GM19023 (cell line): Measurements from ENCODE around the gene PGPEP1.
"Not testable (repeated sequence)": the region's sequence is repeated elsewhere in the genome, so short reads cannot be mapped to it uniquely, and the experiment has no call there.

Source experiments
- ATAC-seq: cut with Tn5 transposase; IDR thresholded peaks from one replicate; pipeline ENCODE4 v1.9.1; 2021; ENCODE audit warnings: mild to moderate bottlenecking, moderate library complexity; ENCODE audit not compliant: unreplicated experiment

The PGPEP1 gene

DNA sequence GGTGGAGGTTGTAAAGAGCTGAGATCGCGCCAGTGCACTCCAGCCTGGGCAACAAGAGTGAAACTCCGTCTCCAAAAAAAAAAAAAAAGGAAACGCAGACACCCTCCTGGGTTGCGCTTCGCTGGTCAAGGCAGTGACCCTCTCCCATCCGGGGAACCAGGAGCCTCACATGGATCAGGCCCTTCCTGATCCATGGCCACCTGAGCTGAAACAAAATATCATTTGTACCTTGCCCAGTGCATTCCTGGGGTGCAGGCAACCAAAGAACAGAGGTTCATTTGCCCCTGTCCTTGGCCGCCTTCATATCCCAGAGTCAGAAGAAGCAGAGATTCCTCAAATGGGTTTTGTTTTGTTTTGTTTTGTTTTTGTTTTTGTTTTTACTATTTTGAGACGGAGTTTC, 9.5 kb upstream of the PGPEP1 start:
- ATAC-seq, result no peak

- no peak for ATAC-seq
These were observed 7.4 kb upstream of the PGPEP1 start for GRCh38 chr19:18332917-18333530.

GRCh38 chr19:18333680-18334079, 6.7 kb upstream of the PGPEP1 start:
- ATAC-seq, result no peak

DNA sequence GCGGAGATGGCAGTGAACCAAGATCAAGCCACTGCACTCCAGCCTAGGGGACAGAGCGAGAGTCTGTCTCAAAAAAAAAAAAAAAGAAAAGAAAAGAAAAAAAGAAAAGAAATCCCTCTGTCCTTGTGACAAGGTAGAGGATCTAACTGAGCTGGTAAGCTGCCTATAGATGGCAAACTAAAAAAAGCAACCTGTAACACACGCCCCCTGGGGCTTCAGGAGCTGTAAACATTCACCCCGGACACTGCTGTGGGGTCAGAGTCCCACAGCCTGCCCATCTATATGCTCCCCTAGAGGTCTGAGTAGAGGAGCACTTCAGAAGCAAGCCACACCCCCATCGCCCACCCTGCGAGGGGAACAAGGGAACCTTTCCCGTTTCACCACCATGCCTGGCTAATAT, 4.3 kb upstream of the PGPEP1 start:
- no peak for ATAC-seq

GRCh38 chr19:18338541-18338940, 1.9 kb upstream of the PGPEP1 start:
- no peak for ATAC-seq

DNA sequence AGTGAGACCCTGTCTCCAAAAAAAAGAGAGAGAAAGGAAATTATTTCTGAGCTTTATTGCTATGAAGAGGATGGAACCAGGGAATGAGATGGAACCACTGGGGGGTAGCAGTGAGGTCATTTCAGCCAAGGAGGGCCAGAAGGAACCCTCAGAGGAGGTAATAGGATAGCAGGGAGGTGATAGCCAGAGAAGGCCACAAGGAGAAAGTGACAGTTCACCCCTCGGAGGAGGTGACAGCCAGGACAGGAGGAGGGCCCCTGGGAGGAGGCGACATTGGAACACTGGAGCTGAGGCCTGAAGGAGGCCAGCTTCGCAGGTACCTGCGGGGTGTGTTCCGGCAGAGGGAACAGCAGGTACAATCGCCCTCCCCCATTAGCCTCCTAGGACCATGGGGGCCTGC, 675 bp upstream of the PGPEP1 start:
- ATAC-seq, result no peak

- ATAC-seq, result no peak
These were observed 831 bp downstream of the PGPEP1 start for GRCh38 chr19:18340990-18341868.

GRCh38 chr19:18342090-18342632, 1.8 kb downstream of the PGPEP1 start:
- ATAC-seq, result no peak

GRCh38 chr19:18344582-18344950, 4.2 kb downstream of the PGPEP1 start:
- ATAC-seq, result no peak

GRCh38 chr19:18345296-18345695, 4.9 kb downstream of the PGPEP1 start:
- no peak for ATAC-seq

GRCh38 chr19:18346091-18346490, 5.7 kb downstream of the PGPEP1 start:
- ATAC-seq, result no peak

- no peak for ATAC-seq
These were observed 7.8 kb downstream of the PGPEP1 start for GRCh38 chr19:18348171-18348570.

DNA sequence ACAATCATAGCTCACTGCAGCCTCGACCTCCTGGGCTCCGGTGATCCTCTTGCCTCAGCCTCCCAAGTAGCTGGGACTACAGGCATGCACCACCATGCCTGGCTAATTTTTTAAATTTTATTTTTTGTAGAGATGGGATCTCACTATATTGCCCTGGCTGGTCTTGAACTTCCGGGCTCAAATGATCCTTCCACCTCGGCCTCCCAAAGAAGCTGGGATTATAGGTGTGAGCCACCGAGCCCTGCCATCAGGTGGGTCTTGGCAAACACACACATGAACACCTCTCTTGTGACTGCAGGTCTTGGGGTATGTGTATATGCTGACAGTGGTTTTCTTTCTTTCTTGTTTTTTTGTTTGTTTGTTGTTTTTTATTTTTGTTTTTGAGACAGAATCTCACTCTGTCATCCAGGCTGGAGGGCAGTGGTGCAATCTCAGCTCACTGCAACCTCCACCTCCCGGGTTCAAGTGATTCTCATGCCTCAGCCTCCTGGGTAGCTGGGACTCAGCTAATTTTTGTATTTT, 8.5 kb downstream of the PGPEP1 start:
- not testable (repeated sequence) for ATAC-seq

DNA sequence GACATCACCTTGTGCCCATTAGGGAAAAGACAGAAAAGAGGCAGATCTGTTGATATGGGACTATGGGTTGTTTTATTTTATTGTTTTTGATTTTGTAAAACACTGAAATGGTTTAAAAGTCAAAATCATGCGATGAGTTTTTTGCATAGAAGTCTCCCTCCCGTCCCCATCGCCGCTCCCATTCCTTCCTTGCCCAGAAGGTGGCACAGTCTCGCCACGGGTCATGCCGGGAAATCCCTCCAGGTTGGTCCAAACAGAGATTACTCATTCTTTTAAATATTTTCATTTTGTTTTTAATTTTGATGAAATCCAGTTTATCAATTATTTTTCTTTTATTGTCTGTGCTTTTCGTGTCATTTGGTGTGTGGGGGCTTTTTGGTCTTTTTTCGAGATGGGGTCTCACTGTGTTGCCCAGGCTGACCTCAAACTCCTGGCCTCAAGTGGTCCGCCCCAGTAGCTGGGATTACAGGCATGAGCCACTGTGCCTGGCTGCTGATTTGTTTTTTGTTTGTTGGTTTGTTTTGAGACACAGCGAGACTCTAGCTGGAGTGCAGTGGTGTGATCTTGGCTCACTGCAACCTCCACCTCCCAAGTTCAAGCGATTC, 9.2 kb downstream of the PGPEP1 start:
- no peak for ATAC-seq

GRCh38 chr19:18350490-18350889, 10.1 kb downstream of the PGPEP1 start:
- ATAC-seq, result no peak

DNA sequence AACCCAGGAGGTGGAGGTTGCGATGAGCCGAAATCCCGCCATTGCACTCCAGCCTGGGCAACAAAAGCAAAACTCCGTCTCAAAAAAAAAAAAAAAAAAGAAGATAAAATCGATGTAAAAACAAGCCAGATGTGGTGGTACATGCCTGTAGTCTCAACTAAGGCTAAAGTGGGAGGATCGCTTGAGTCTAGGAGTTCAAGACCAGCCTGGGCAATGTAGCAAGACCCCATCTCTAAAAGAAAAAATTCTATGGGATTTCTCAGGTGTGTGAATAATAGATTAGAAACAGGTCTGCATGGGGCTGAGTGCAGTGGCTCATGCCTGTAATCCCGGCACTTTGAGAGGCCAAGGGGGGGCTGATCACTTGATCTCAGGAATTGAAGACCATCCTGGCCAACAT, 11.1 kb downstream of the PGPEP1 start:
- no peak for ATAC-seq

- no peak for ATAC-seq
These were observed 13.1 kb downstream of the PGPEP1 start for GRCh38 chr19:18353378-18354005.

DNA sequence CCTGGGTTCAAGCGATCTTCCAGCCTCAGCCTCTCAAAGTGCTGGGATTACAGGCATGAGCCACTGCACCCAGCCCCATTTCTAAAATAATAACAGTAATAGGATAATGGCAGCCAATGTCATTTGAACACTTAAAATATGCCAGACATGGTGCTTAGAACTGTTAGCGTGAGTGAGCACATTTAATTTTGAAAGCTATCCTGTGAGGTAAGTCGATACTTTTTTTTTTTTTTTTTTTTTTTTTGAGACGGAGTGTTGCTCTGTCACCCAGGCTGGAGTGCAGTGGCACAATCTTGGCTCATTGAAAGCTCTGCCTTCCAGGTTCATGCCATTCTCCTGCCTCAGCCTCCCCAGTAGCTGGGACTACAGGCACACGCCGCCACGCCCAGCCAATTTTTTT, 14.3 kb downstream of the PGPEP1 start:
- not testable (repeated sequence) for ATAC-seq

DNA sequence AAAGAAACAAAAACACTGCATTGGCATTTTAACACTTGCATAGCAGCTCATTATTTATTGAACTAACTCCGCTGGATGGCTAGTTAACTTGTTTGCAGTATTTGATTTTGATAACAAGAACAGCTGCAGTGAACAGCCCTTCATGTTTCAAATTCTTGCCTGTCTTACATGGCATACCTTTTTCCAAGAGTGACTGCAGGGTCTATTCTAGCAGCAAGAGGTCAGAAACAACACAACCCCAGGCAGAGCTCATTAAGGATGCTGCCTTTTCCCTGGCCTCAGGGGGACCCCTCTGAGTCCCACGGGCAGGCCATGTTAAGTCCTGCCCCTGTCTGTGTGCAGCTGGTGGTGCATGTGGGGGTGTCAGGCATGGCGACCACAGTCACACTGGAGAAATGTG, 16.6 kb downstream of the PGPEP1 start:
- no peak for ATAC-seq

DNA sequence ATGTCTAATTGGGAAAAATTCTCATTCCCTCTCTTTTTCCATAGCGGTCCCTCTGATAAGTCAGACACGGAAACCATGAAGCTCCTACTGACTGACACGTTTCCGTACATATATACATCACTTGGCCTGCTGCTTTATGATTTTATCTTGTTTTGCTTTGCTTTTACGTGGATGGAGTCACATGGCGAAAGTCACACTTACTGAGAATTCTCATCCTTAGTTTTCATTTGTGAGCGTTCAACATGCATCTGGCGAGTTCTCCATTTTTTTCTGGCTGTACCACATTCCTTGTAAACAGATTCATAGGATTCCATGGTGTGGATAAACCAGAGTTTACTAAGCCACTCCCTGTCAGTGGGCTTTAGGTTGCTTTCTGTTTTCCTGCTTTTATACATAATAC, 21.2 kb downstream of the PGPEP1 start:
- ATAC-seq, result no peak

DNA sequence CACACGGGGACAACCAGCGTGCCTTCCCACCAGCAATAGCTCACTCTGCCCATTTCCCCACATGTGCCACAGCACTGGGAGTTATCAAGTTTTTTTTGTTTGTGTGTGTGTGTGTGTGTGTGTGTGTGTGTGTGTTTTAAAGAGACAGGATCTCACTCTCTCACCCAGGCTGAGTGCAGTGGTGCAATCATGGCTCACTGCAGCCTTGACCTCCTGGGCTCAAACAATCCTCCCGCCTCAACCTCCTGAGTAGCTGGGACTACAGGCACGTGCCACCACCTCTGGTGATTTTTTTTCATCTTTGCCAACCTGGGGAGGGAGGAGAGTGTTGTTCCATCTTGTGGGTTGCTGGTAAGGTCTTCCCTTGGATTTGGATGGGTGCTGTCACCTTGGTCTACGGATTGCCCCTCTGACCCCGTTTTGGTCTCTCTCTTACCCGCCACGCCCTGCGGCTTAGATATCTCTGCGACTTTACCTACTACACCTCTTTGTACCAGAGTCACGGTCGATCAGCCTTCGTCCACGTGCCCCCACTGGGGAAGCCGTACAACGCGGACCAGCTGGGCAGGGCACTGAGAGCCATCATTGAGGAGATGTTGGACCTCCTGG, 22.6 kb downstream of the PGPEP1 start:
- no peak for ATAC-seq
